Measurements from ENCODE around the gene SMPD4.

- TF ChIP-seq GATA3 (IDR thresholded peaks at IDR 0.05; ENCODE audit: borderline replicate concordance) (no peak), POLR2A (IDR thresholded peaks at IDR 0.05; ENCODE audit: low read length) (no peak), CTCF (IDR thresholded peaks at IDR 0.05) (no peak)
Measured at GRCh38 chr2:130185896-130186295, 4.5 kb upstream of the SMPD4 start.
